K562 (cell line): ENCODE results near the gene PPP3CB. TPM values are rescaled to one million over a fixed set of nuclear protein-coding genes. Genes with fewer than 3 reads are reported as not detected.

Experiments used
- CCNT2 ChIP-seq: IDR thresholded peaks from 2 replicates; pipeline ENCODE4 v1.6.1; 2011; ENCODE audit warnings: borderline replicate concordance, low read depth, mild to moderate bottlenecking, moderate library complexity, mixed read lengths, low read length; ENCODE audit not compliant: insufficient read length; ENCODE audit errors: extremely low read depth
- CHD1 ChIP-seq: fragments of 200-600 bp; sonication (generic); IDR thresholded peaks from one replicate; pipeline ENCODE4 v1.6.1; 2012; ENCODE audit warnings: mild to moderate bottlenecking, moderate library complexity, low read length, inconsistent platforms
- CREM ChIP-seq: IDR thresholded peaks from 2 replicates; pipeline ENCODE4 v1.6.1; 2014; ENCODE audit warnings: antibody characterized with exemption, low read depth
- CTBP1 ChIP-seq: fragments of 450-650 bp; IDR thresholded peaks from 2 replicates; pipeline ENCODE4 v1.6.1; 2016; ENCODE audit warnings: borderline replicate concordance
- FOXJ2 ChIP-seq: fragments of 200-800 bp; sonication (Bioruptor generic); IDR thresholded peaks from 2 replicates; pipeline ENCODE4 v1.6.1; 2016; ENCODE audit warnings: missing genetic modification characterization, missing compliant biosample characterization
- NCOR1 ChIP-seq: fragments of 450-650 bp; IDR thresholded peaks from 2 replicates; pipeline ENCODE4 v1.6.1; 2016; ENCODE audit warnings: mild to moderate bottlenecking, moderate library complexity
- PHF8 ChIP-seq: fragments of 200-600 bp; sonication (generic); IDR thresholded peaks from 2 replicates; pipeline ENCODE4 v1.6.1; 2012; ENCODE audit warnings: mixed run types, mild to moderate bottlenecking, inconsistent platforms, low read length, moderate library complexity, borderline replicate concordance
- PHTF2 ChIP-seq: fragments of 250-450 bp; sonication (Bioruptor Pico); IDR thresholded peaks from 2 replicates; pipeline ENCODE4 v1.5.0; 2021; ENCODE audit warnings: mild to moderate bottlenecking
- RBM15 ChIP-seq: fragments of 200-400 bp; formaldehyde crosslinking; IDR thresholded peaks from 2 replicates; pipeline ENCODE4 v1.6.1; 2018; ENCODE audit warnings: mild to moderate bottlenecking, low read length, moderate library complexity; ENCODE audit not compliant: insufficient read depth
- RBM39 ChIP-seq: fragments of 200-400 bp; formaldehyde crosslinking; optimal IDR thresholded peaks from 2 replicates; pipeline ENCODE3; 2018; ENCODE audit warnings: low read depth, low read length
- SRSF1 ChIP-seq: fragments of 200-400 bp; formaldehyde crosslinking; IDR thresholded peaks from 2 replicates; pipeline ENCODE4 v1.6.1; 2017; ENCODE audit warnings: mild to moderate bottlenecking, low read depth, low read length, moderate library complexity
- THRAP3 ChIP-seq: fragments of 450-650 bp; IDR thresholded peaks from 2 replicates; pipeline ENCODE4 v1.6.1; 2016; ENCODE audit warnings: mild to moderate bottlenecking, inconsistent platforms, borderline replicate concordance
- TRIM24 ChIP-seq, 2 experiments: fragments of 450-650 bp; IDR thresholded peaks; 2 replicates each; pipeline ENCODE4 v1.6.1; 2016
- ZNF184 ChIP-seq: sonication (generic); formaldehyde crosslinking; IDR thresholded peaks from 2 replicates; pipeline ENCODE4 v1.5.0; 2020; ENCODE audit warnings: missing genetic modification reagents
- ZNF217 ChIP-seq: sonication (generic); formaldehyde crosslinking; IDR thresholded peaks from 2 replicates; pipeline ENCODE4 v1.8.0; 2022; ENCODE audit warnings: mild to moderate bottlenecking, missing genetic modification reagents
- ZNF318 ChIP-seq, 2 experiments: fragments of 450-650 bp; IDR thresholded peaks; 2 replicates each; pipeline ENCODE4 v1.6.1; 2016; ENCODE audit warnings: mild to moderate bottlenecking in 2 of 2, borderline replicate concordance in 1 of 2, low read depth in 1 of 2, moderate library complexity in 1 of 2
- polyA plus RNA-seq, 8 experiments: library from polyadenylated mRNA; depleted of rRNA in 4 of 8; stranded (reverse) in 5 of 8; unstranded in 3 of 8; fragments of >200 nt; fragmentation: Nextera tagmentation in 2 of 8; fragmentation: Illumina TruSeq in 1 of 8; extraction: Ambion mirVana in 2 of 8; extraction: Trizol in 1 of 8; gene quantifications; 2 replicates each; pipeline versions ENCODE4 v1.2.1 to v1.2.3, GENCODE V29; 2011 to 2014; ENCODE audit warnings: inconsistent platforms in 1 of 8, missing spikeins in 1 of 8
- total RNA-seq, 7 experiments: library from RNA; depleted of rRNA in 6 of 7; stranded (reverse); fragments of >200 nt in 6 of 7; fragmentation: Illumina TruSeq in 2 of 7; extraction: Trizol in 2 of 7; gene quantifications; 2 replicates each; pipeline versions ENCODE4 v1.2.1 to v1.2.3, GENCODE V29; 2011 to 2021; ENCODE audit warnings: low replicate concordance in 1 of 7
- TF ChIP-seq, protein P1 (sequence below): fragments of 450-650 bp; IDR thresholded peaks from 2 replicates; pipeline ENCODE4 v1.6.1; 2016; ENCODE audit warnings: mild to moderate bottlenecking
- TF ChIP-seq, protein P2 (sequence below): sonication (generic); formaldehyde crosslinking; IDR thresholded peaks from 2 replicates; pipeline ENCODE4 v1.9.0; 2022; ENCODE audit warnings: mild to moderate bottlenecking, missing genetic modification reagents

PPP3CB gene
- total and polyA plus RNA-seq, 9 of the 15 experiments (the other 6 are each of a cell fraction or from before 2014, with no cell fraction given) = 9.6 to 27.6 (median 17.8) TPM

DNA sequence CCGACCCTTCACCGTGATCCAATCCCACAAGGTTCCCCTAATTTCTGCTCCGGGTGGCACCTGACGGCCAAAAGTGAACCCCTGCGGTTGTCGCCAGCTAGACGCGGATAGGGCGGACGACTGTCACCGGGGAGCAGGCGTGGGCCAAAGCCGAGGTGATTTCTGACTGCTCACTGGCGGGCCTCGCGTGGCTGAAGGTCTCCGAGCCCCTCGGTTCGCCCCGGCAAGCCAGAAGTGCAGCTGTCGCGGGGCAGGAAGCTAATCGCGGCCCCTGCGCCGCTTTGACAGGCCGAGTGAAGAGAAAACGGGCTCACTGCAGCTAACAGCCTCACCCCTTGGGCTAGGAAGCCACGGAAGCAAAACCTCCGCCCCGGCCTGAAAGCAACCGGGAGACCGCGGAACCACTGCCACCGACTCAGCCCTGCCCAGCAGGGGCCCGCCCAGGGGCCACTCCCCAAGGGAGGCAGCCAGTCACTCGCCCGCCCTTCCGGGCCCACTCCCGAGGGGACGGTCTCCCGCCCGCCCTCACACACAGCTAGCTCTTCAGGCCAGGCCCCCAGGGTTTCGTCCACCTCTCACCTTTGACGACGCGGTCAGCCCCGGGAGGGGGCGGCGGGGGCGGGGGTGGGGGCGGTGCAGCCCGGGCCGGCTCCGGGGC, 469 bp downstream of the PPP3CB start (continued):
- TF ChIP-seq PHF8 (peak; percentile 95), FOXJ2 (tag) (0 out of 2 replicates have a peak, but pooled peaks have one; percentile 29), ZNF318 (IDR thresholded peaks at IDR 0.05; ENCODE audit: borderline replicate concordance in 1 of 2, low read depth in 1 of 2) (no peak), ZNF217 (no peak), TRIM24 (IDR thresholded peaks at IDR 0.05) (0 out of 4 replicates have a peak, but pooled peaks of 1 of the 2 experiments have one; percentile 16), THRAP3 (no peak), RBM15 (no peak), ZNF184 (no peak), CTBP1 (peak; percentile 80), CHD1 (peak; percentile 88), SRSF1 (no peak), CREM (no peak; the same call in 1 of the 2 replicates), CCNT2 (peak; percentile 89), NCOR1 (no peak), PHTF2 (no peak), RBM39 (peak; percentile 10)
- TF ChIP-seq, protein P1, sequence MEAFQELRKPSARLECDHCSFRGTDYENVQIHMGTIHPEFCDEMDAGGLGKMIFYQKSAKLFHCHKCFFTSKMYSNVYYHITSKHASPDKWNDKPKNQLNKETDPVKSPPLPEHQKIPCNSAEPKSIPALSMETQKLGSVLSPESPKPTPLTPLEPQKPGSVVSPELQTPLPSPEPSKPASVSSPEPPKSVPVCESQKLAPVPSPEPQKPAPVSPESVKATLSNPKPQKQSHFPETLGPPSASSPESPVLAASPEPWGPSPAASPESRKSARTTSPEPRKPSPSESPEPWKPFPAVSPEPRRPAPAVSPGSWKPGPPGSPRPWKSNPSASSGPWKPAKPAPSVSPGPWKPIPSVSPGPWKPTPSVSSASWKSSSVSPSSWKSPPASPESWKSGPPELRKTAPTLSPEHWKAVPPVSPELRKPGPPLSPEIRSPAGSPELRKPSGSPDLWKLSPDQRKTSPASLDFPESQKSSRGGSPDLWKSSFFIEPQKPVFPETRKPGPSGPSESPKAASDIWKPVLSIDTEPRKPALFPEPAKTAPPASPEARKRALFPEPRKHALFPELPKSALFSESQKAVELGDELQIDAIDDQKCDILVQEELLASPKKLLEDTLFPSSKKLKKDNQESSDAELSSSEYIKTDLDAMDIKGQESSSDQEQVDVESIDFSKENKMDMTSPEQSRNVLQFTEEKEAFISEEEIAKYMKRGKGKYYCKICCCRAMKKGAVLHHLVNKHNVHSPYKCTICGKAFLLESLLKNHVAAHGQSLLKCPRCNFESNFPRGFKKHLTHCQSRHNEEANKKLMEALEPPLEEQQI = no peak
- TF ChIP-seq, protein P2, sequence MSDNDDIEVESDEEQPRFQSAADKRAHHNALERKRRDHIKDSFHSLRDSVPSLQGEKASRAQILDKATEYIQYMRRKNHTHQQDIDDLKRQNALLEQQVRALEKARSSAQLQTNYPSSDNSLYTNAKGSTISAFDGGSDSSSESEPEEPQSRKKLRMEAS (CRISPR knock-in tag) = peak; percentile 34; the same call in 1 of the 2 replicates
